Measurements from ENCODE around the gene THADA.

Gene THADA

DNA sequence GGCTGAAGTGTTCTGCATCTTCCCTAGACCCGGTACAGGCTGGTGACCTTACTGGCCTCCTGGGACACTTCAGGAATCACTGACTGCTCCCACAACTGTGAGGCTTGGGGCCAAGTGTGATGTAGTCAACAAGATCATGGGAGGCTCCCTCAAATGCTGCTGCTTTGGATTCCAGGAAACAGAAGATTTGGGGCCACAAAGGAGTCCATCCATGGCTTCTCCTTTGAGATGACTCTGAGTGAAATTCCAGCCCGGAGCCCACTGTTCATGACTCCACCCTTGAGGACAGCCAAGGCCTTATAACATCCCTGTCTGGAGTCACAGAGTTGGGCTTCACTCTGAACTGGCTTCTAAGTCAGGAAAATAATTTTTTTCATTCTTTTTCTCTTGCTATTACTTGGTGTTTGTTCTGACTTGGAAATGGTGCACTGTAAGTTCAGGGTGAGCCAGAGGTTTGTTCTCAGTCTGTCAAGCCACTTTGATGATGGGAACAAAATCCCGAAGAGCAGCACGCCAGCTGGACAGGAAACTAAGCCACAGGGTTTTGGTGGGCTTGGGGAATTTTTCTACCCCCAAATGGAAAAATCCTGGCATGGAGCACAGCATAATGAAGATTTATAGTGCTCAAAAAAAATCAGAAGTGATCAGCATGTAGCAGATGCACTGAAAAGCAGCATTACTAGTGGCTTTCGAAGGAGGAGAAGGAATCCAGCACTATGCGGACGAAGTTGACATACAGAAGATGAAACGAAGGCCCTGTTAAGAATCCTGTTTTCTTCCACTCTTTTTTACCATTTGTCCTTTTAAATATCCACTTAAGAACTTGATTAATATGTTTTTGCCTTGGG lies 271.4 kb downstream of the THADA start:
- DNase-seq (ENCODE audit: low read depth): no peak

DNA sequence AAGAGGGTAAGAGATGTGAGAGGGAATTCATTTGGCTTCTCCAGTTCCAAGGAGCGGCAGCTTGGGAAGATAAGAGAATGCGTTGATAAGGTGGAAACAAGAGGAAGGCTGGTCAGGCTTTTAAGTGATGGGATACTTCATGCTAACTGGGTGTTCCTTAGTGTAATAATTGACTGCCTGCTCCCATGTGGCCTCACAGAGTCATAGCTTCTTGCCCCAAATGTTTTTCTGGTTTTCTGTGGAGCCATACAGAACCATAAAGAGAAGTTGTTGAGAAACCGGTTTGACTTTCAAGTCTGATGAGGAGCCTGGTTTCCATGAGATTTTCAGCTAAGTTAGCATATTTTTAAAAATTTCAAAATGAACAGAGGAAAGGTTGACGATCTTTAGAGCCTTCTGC lies 272.0 kb downstream of the THADA start:
- DNase-seq (ENCODE audit: low read depth): no peak

- DNase-seq (ENCODE audit: low read depth): no peak
Measured at GRCh38 chr2:43321446-43321845, 274.4 kb downstream of the THADA start.

DNA sequence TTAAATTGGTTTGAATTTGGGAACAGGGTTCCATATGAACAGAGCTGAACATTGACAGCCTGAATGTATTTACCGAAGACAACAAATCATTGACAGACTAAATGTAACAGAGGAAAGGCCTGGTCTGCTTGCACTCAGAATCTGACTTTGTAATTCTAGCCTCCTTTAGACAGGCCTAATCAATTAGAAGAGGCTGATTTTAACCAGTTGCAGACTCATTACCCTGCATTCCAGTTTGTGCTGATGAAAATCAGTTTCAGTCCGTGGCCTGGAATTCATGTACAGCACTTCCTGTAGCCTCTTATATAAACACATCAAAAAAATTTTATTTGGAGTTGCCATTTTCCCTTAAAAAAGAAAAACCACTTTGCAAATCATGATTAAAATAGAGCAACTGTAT lies 276.3 kb downstream of the THADA start:
- DNase-seq (ENCODE audit: low read depth): no peak

GRCh38 chr2:43318791-43319190 lies 277.0 kb downstream of the THADA start:
- no peak for DNase-seq (ENCODE audit: low read depth)

- no peak for DNase-seq (ENCODE audit: low read depth)
Measured at GRCh38 chr2:43317680-43318079, 278.2 kb downstream of the THADA start.

DNA sequence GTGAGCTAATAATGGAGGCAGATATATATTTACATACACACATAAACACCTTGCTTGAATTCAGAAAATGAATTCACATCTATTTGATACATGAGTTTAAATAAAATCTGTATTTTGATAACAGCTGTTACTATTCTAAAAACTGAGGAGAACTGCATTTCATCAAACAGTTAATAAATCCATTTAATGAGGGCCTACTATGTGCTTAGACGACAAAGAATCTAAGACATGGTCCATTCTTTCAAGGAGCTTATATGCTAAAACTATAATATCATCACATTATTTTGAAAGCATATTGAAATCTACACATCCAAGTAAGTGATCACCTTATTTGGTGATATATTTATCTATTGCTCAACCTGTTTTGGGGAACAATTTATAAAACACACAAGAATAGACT lies 278.6 kb downstream of the THADA start:
- no peak for DNase-seq (ENCODE audit: low read depth)

DNA sequence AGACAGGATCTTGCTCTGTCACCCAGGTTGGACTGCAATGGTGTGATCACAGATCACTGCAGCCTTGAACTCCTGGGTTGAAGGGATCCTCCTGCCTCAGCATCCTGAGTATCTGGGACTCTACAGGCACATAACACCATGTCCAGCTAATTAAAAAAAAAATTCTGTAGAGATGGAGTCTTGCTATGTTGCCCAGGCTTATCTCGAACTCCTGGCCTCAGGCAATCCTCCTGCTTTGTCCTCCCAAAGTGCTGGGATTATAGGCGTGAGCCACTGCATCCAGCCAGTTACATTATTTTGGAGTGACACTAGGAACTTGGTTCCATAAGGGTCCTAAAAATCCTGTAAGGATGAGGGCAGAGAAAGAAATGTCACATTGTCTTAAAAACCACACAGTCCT lies 280.4 kb downstream of the THADA start:
- no peak for DNase-seq (ENCODE audit: low read depth)

- DNase-seq (ENCODE audit: low read depth): no peak
Measured at GRCh38 chr2:43314299-43314927, 281.4 kb downstream of the THADA start.

DNA sequence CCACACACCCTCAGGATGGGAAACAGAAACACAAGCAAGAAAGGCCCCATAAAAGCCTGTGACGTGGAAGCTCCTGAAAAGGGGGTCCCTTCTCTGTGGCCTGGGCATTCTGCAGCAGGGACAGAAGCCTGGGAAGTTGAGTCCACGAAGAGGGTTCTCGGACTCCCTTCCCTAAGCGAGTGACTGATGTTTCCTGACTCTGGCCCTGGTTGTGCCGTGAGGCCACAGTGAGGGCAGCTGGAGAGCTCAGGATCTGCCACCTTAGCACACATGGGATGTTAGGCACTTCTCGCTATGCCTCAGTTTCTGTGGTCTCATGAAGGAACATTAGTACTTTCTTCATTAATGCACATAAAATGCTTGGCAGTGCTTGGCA lies 282.2 kb downstream of the THADA start:
- DNase-seq (ENCODE audit: low read depth): no peak

DNA sequence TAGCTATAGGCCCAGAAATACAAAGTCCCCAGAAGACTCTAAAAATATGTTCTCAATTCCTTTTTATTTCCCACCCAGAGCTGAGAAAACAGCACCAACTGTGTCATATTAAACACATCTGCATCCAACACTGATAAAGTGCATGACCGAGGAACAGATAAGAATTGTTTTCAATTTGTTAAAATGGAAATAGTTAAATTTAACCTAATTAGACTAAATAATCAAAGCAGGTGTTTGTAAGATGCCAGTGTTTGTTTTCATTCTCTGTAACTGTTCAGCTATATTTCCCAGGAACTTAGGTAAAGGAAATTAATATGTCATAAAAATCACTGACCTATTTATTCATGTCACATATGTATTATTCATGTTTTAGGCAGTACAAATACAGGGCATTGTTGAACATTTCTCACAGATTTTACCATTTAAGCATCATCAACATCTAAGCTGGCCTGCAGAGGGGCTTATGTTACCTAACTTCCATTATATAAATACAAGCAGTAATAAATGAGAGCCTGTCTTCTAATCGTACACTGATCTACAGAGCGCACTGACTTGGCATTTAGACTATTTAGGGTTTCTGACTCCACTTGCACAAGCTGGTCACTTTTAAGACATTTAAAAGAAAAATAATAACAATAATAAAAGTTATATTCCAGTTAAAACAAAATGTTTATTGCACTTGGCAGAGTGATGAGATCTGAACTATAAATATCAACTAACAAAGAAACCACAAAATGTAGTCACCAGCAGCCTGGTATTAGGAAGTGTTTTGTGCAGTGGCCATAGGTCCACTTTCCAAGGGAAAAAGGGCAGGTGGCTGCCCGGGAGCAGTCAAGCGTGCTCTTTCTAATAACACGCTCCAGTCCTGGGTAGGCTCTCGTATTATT lies 282.8 kb downstream of the THADA start:
- DNase-seq (ENCODE audit: low read depth): no peak

DNA sequence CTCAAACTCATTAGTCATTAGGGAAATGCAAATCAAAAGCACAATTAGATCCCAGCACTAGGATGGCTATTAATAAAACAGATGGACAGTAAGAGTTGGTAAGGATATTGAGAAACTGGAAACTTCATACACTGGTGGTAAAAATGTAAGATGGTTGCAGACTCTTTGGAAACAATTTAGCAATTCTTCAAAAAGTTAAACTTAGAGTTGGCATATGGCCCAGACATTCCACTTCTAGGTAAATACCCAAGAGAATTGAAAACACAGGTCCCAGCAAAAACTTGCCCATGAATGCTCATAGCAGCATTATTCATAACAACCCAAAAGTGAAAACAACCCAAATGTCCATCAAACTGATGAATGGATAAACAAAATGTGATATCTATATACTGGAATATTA lies 284.6 kb downstream of the THADA start:
- DNase-seq (ENCODE audit: low read depth): no peak

DNA sequence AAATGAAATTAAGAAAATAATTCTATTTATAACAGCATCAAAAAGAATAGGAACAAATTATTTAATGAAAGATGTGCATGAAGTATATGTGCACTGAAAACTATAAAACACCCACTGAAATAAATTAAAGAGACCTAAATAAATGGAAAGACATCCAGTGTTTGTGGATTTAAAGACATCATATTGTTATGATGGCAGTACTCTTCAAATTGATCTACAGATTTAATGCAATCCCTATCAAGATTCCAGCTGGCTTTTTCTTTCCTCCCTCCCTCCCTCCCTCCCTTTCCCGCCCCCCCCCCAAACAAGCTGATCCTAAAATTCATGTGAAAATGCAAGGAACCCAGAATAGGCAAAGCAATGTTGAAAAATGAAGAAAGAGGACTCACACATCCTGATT lies 285.9 kb downstream of the THADA start:
- DNase-seq (ENCODE audit: low read depth): no peak

DNA sequence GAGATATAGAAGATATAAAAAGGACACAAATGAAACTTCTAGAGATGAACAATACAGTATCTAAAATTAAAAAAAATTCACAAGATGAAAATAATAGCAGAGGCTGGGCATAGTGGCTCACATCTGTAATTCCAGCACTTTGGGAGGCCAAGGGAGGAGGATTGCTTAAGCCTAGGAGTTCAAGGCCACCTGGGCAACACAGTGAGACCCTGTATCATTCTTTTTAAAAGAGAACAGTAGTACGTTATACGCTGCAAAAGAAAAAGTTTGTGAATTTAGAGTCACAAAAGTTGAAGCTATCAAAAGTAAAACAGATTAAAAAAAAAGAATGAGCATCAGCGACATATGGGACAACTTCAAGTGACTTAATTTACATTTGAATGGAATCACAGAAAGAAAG lies 287.9 kb downstream of the THADA start:
- no peak for DNase-seq (ENCODE audit: low read depth)

DNA sequence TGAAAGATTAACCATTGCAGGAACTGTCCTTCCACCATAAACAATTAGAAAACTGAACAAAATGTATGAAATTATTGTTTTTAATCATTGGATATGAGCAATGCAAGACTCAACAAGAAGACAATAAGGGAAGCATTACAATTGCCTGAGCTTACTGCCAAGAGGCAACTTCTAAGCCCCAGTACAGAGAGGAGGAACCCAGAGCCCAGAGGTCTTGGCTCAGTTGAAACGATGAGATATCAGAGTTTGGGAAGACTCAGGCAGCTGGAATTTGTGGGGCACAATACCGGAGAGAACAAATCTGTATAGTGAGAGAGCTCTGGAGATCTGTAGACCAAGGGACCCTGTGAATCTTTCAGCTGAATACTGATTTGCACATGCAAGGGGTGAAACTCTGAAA lies 288.8 kb downstream of the THADA start:
- no peak for DNase-seq (ENCODE audit: low read depth)

GRCh38 chr2:43306197-43306596 lies 289.6 kb downstream of the THADA start:
- no peak for DNase-seq (ENCODE audit: low read depth)

- no peak for DNase-seq (ENCODE audit: low read depth)
Measured at GRCh38 chr2:43305517-43305916, 290.3 kb downstream of the THADA start.

- DNase-seq (ENCODE audit: low read depth): no peak
Measured at GRCh38 chr2:43305012-43305411, 290.8 kb downstream of the THADA start.

- no peak for DNase-seq (ENCODE audit: low read depth)
Measured at GRCh38 chr2:43303889-43304288, 291.9 kb downstream of the THADA start.

DNA sequence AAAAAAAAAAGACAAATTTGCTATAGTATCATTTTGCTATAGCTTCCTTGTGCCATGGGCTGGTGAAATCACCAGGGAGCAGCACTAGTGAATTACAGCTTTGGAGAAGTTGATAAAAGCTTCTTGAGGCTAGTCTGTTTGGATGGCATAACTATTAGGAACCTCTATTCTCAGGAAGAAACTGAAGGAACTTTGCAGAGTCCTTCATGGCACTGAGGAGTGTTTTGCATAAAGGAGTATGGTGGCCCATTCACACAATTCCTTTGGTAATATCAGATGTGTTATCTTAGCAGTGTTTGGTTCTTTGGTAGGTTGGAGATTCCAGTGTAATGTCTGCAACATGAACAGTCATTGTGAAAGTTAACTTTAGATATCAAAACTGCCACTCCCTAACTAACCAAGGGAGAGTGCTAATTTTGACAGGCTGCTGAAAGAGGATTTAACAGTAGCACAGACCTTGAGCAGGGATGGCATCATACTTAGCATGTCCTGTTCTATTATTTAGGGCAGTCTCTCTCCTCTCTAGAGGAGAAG lies 292.8 kb downstream of the THADA start:
- DNase-seq (ENCODE audit: low read depth): no peak

GRCh38 chr2:43302182-43302960 lies 293.5 kb downstream of the THADA start:
- DNase-seq (ENCODE audit: low read depth): no peak
